SJSA1 (cell line): ENCODE measurements around the gene CNTNAP2. TPM values are rescaled to one million over a fixed set of nuclear protein-coding genes. Genes with fewer than 3 reads are reported as not detected.
A peak's percentile ranks its signal among the peaks of the same experiment; 100 is the strongest.

Experiments used
- DNase-seq, 2 experiments: peaks; one replicate each; pipeline ENCODE4 v3.0.0-alpha.2; 2015 to 2020; ENCODE audit warnings: low spot score in 2 of 2, low read depth in 1 of 2
- H3K27ac ChIP-seq: fragments of 250-450 bp; sonication (Bioruptor Pico); 2 replicates; pipeline ENCODE4 v1.5.1; 2020; ENCODE audit warnings: mild to moderate bottlenecking, moderate library complexity
- H3K27me3 ChIP-seq: fragments of 250-450 bp; sonication (Bioruptor Pico); replicated peaks from 2 replicates; pipeline ENCODE4 v1.5.1; 2020; ENCODE audit warnings: mild to moderate bottlenecking, moderate library complexity
- H3K36me3 ChIP-seq: fragments of 250-450 bp; sonication (Bioruptor Pico); 2 replicates; pipeline ENCODE4 v1.5.1; 2020; ENCODE audit warnings: mild to moderate bottlenecking
- H3K4me1 ChIP-seq: fragments of 250-450 bp; sonication (Bioruptor Pico); replicated peaks from 2 replicates; pipeline ENCODE4 v1.6.1; 2021; ENCODE audit warnings: mild to moderate bottlenecking
- H3K4me3 ChIP-seq: fragments of 250-450 bp; sonication (Bioruptor Pico); 2 replicates; pipeline ENCODE4 v1.5.1; 2020; ENCODE audit warnings: mild to moderate bottlenecking
- H3K9me3 ChIP-seq: fragments of 250-450 bp; sonication (Bioruptor Pico); replicated peaks from 2 replicates; pipeline ENCODE4 v1.5.1; 2020; ENCODE audit warnings: mild to moderate bottlenecking
- total RNA-seq: library from RNA; depleted of rRNA; stranded (reverse); fragments of >200 nt; shearing (Covaris generic); gene quantifications from 2 replicates; pipeline ENCODE4 v1.2.3, GENCODE V29; 2014

Gene CNTNAP2
- total RNA-seq, 1 experiment from 2014 or later = 0.29 TPM

GRCh38 chr7:147547252-147547897, 1430.8 kb downstream of the CNTNAP2 start:
- peak in 1 of 2 experiments; percentile 6 for DNase-seq

GRCh38 chr7:147556317-147556716, 1439.7 kb downstream of the CNTNAP2 start:
- no peaks in the 10 kb centered on the region for H3K4me1 ChIP-seq
- no peaks in the 10 kb centered on the region for H3K36me3 ChIP-seq
- DNase-seq = no peak
- no peak overlapping the region for H3K27ac ChIP-seq
- H3K4me3 ChIP-seq = no peak overlapping the region
- H3K27me3 ChIP-seq = no peaks in the 10 kb centered on the region; the same call in 1 of the 2 replicates
- no peaks in the 10 kb centered on the region for H3K9me3 ChIP-seq

More at GRCh38 chr7:147547252-147547897, 1430.8 kb downstream of the CNTNAP2 start:
- H3K27me3 ChIP-seq = no peaks in the 10 kb centered on the region
- H3K27ac ChIP-seq = no peak overlapping the region
- H3K9me3 ChIP-seq = no peaks in the 10 kb centered on the region; the same call in 1 of the 2 replicates
- H3K4me3 ChIP-seq = no peak overlapping the region
- no peaks in the 10 kb centered on the region for H3K4me1 ChIP-seq
- H3K36me3 ChIP-seq = no peaks in the 10 kb centered on the region

DNA sequence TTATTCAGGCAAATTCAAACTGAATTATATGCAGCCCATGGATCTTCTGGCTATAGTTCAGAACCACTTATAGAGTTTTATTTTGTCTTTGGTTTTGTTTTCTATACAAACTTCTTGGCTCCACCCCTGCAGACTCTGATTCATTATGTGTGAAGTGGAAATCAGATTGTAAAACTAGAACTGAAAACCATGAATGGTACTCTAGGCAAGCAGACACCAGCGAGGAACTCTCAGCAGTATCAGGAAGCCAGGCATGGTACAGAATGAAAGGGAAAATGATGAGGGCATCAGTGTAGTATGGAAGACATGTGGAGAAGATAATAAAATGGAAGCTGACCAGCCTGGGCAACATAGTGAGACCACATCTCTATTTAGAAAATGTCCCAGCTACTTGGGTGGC, 1447.1 kb downstream of the CNTNAP2 start:
- no peaks in the 10 kb centered on the region for H3K4me1 ChIP-seq
- no peak for DNase-seq
- no peak overlapping the region for H3K27ac ChIP-seq
- H3K4me3 ChIP-seq = no peak overlapping the region
- H3K27me3 ChIP-seq = no peaks in the 10 kb centered on the region
- no peaks in the 10 kb centered on the region for H3K9me3 ChIP-seq
- no peaks in the 10 kb centered on the region for H3K36me3 ChIP-seq

GRCh38 chr7:147564786-147565476, 1448.3 kb downstream of the CNTNAP2 start:
- Histone ChIP-seq H3K27ac (no peak overlapping the region), H3K4me3 (no peak overlapping the region), H3K36me3 (no peaks in the 10 kb centered on the region), H3K9me3 (no peaks in the 10 kb centered on the region), H3K27me3 (no peaks in the 10 kb centered on the region), H3K4me1 (peaks cover 8% of the 10 kb centered on the region)
- no peak for DNase-seq

DNA sequence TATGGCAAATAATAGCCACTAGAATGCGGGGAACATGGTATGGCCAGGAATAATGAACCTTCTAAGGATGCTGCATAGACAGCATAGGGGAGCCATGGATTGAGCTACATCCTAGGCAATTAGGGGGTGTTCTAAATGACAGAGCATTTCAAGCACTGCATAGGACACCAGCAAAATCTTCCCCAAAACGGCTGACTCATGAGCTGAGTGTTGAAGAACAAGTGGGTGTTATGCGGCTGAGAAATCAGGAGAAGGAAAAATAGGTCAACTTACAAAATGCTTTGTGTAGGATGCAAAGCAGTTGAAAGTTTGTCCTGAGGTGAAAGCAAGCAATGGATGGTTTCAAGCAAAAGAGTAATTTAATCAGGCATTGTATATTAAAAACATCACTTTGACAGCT, 1450.4 kb downstream of the CNTNAP2 start:
- Histone ChIP-seq H3K36me3 (no peaks in the 10 kb centered on the region), H3K9me3 (no peaks in the 10 kb centered on the region), H3K27ac (no peak overlapping the region), H3K27me3 (no peaks in the 10 kb centered on the region), H3K4me3 (no peak overlapping the region), H3K4me1 (peaks cover 22% of the 10 kb centered on the region)
- DNase-seq = no peak

GRCh38 chr7:147569116-147569913, 1452.7 kb downstream of the CNTNAP2 start:
- no peaks in the 10 kb centered on the region for H3K9me3 ChIP-seq
- DNase-seq = peak in 1 of 2 experiments; percentile 6

DNA sequence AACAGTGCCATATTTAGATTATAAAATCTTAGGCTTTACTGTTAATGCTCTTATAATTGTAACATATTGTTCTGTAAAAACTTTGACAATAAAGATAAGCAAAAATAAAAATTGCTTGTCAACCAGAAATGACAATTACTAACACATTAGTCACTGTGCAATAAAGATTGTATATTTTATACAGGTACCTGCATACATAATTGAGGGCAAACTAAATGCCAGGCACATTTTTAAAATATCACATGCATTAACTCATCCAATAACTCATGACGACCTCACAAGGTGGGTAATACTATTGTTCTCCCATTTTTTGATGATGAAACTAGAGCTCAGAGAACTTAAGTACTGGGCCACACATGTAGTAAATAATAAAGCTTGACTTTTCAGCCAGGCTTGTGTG, 1453.8 kb downstream of the CNTNAP2 start:
- no peak overlapping the region for H3K4me3 ChIP-seq
- peak overlapping the region; percentile 68 for H3K27ac ChIP-seq
- no peaks in the 10 kb centered on the region for H3K36me3 ChIP-seq
- H3K4me1 ChIP-seq = peaks cover 22% of the 10 kb centered on the region
- peak in 1 of 2 experiments; percentile 76 for DNase-seq
- no peaks in the 10 kb centered on the region for H3K27me3 ChIP-seq
- no peaks in the 10 kb centered on the region for H3K9me3 ChIP-seq

More at GRCh38 chr7:147569116-147569913, 1452.7 kb downstream of the CNTNAP2 start:
- peaks cover 22% of the 10 kb centered on the region for H3K4me1 ChIP-seq
- peak overlapping the region; percentile 68 for H3K27ac ChIP-seq
- no peaks in the 10 kb centered on the region for H3K27me3 ChIP-seq
- H3K4me3 ChIP-seq = no peak overlapping the region
- no peaks in the 10 kb centered on the region for H3K36me3 ChIP-seq

DNA sequence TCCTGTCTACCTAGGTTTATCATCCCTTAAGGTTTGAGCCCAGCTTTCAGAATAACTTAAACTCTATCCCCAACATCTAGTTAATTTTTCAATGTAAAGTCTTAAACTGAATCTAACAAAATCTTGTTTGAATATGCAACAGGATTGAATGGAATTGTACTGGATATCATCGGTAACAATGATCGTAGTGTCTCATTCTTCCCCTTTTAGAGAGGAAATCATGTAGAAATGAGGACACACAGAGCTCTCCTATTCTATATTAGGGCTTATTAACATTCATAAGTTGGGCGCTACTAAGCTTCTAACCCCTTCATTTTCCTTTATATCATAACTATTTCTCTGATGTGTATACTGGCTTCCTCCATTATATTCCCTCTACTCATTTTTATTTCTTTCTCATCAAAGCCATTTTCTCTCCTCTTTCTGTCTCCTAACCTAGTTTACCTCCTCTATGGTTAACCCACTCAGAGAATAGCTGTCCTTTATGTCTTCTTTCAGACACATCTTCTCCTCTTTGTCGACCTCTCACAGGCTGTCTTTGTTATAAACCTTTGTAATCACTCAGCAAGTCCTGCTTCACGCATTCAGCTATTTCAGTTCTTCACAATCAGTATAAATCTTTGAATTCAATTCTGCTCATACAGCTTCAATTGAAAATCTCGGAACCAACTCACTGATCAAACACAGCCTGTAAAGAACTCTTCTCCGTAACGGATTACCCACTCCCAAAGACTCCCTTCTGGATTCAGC, 1455.0 kb downstream of the CNTNAP2 start:
- Histone ChIP-seq H3K27ac (peak overlapping the region; percentile 62; the same call in 1 of the 2 replicates), H3K36me3 (no peaks in the 10 kb centered on the region), H3K4me1 (peaks cover 22% of the 10 kb centered on the region), H3K9me3 (no peaks in the 10 kb centered on the region), H3K27me3 (no peaks in the 10 kb centered on the region), H3K4me3 (no peak overlapping the region)
- no peak for DNase-seq

GRCh38 chr7:147578196-147578595, 1461.6 kb downstream of the CNTNAP2 start:
- no peak for DNase-seq
- H3K4me1 ChIP-seq = no peaks in the 10 kb centered on the region
- no peak overlapping the region for H3K4me3 ChIP-seq
- no peaks in the 10 kb centered on the region for H3K36me3 ChIP-seq
- no peaks in the 10 kb centered on the region for H3K9me3 ChIP-seq
- no peak overlapping the region for H3K27ac ChIP-seq
- H3K27me3 ChIP-seq = no peaks in the 10 kb centered on the region

DNA sequence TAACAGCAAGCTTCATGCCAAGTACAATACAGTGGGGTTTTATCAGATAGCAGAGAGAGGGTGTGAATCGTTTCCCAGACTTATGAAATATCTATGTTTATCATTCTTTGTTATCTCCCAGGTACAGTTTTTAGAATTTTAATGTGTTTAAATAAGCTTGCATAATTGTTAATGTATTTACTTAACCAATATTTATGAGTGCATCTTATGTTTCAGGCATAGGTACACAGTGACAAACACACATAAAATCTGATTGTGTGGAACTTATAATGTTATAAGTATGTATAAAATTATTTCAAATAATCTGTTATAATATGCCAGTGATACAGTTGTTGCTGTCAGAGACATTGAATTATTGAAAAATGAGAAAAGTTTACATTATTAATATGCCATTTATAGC, 1462.5 kb downstream of the CNTNAP2 start:
- DNase-seq = no peak
- H3K27ac ChIP-seq = no peak overlapping the region
- no peaks in the 10 kb centered on the region for H3K4me1 ChIP-seq
- no peaks in the 10 kb centered on the region for H3K27me3 ChIP-seq
- no peaks in the 10 kb centered on the region for H3K36me3 ChIP-seq
- H3K9me3 ChIP-seq = no peaks in the 10 kb centered on the region
- no peak overlapping the region for H3K4me3 ChIP-seq

DNA sequence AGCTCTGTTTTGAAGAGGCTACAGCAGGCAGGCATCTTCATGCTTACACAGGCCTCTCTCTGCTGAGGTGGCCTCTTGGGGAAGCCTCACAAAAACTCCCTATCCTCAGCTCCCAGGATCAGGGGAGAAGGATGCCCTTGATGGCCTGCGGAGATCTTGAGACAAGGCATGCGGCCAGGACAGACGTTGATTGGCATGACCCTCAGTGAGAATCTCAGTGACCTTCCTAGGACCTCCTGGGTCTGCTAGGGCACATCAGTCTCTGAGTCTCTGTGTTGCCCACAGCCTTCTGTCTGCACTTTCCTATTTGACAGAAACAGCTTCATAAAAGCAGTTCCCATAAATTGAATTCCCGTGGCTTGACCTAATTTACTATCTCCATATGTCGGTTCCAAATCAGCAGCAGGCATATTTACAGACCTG, 1468.2 kb downstream of the CNTNAP2 start:
- Histone ChIP-seq H3K27ac (no peak overlapping the region), H3K4me3 (no peak overlapping the region), H3K9me3 (no peaks in the 10 kb centered on the region; the same call in 1 of the 2 replicates), H3K27me3 (no peaks in the 10 kb centered on the region), H3K4me1 (no peaks in the 10 kb centered on the region), H3K36me3 (no peaks in the 10 kb centered on the region)
- no peak for DNase-seq

- Histone ChIP-seq H3K36me3 (no peaks in the 10 kb centered on the region), H3K27ac (no peak overlapping the region), H3K27me3 (no peaks in the 10 kb centered on the region), H3K4me1 (no peaks in the 10 kb centered on the region), H3K9me3 (no peaks in the 10 kb centered on the region; the same call in 1 of the 2 replicates), H3K4me3 (no peak overlapping the region)
- DNase-seq = no peak
Measured at GRCh38 chr7:147586110-147586509, 1469.5 kb downstream of the CNTNAP2 start.

- Histone ChIP-seq H3K4me1 (no peaks in the 10 kb centered on the region), H3K36me3 (no peaks in the 10 kb centered on the region), H3K4me3 (no peak overlapping the region), H3K27ac (no peak overlapping the region), H3K27me3 (no peaks in the 10 kb centered on the region), H3K9me3 (no peaks in the 10 kb centered on the region; the same call in 1 of the 2 replicates)
- DNase-seq = no peak
Measured at GRCh38 chr7:147586526-147586925, 1469.9 kb downstream of the CNTNAP2 start.
